HEK293 (cell line): ENCODE data around the gene SLC16A13.

Source experiments
- CTCF ChIA-PET: fragments of 350-600 bp; formaldehyde crosslinking; extraction: SDS; loops from one replicate; lab custom pipeline; 2021; ENCODE audit warnings: antibody characterized with exemption; lab: Yijun Ruan, JAX
- POLR2A ChIA-PET: fragments of 300-600 bp; formaldehyde crosslinking; extraction: SDS; loops from one replicate; lab custom pipeline; 2020; ENCODE audit warnings: antibody characterized with exemption, inconsistent platforms; lab: Yijun Ruan, JAX
- H3K27ac ChIP-seq: fragments of 200-500 bp; sonication (Bioruptor generic); 2 replicates; pipeline ENCODE4 v1.5.1; 2014; ENCODE audit warnings: low read depth, low read length, control low read depth, inconsistent platforms; ENCODE audit errors: extremely low read depth
- H3K36me3 ChIP-seq, 2 experiments: fragments of 200-500 bp in 1 of 2; sonication (Bioruptor generic) in 1 of 2; 1 replicate in 1 of 2; 2 replicates in 1 of 2; pipeline ENCODE4 v1.5.1; 2014 to 2017; ENCODE audit warnings: inconsistent platforms in 2 of 2, low read length in 2 of 2; ENCODE audit not compliant: control insufficient read depth in 2 of 2, insufficient read depth in 1 of 2
- H3K4me1 ChIP-seq: fragments of 200-500 bp; sonication (Bioruptor generic); 2 replicates; pipeline ENCODE4 v1.5.1; 2014; ENCODE audit warnings: mild to moderate bottlenecking, low read length, inconsistent platforms; ENCODE audit not compliant: control insufficient read depth, insufficient read depth
- H3K4me3 ChIP-seq: 2 replicates; pipeline ENCODE4 v1.5.1; 2011; ENCODE audit warnings: low read depth, mild to moderate bottlenecking, control low read depth, low read length, moderate library complexity
- H3K9me3 ChIP-seq: fragments of 200-500 bp; sonication (Bioruptor generic); 2 replicates; pipeline ENCODE4 v1.5.1; 2014; ENCODE audit warnings: low read depth, low read length, inconsistent platforms; ENCODE audit not compliant: control insufficient read depth, insufficient read depth
- EGR2 ChIP-seq: fragments of 450-650 bp; formaldehyde crosslinking; IDR thresholded peaks from 2 replicates; pipeline ENCODE4 v1.5.1; 2016; ENCODE audit warnings: low read depth, missing biosample characterization, missing genetic modification characterization
- INSM2 ChIP-seq: fragments of 450-650 bp; formaldehyde crosslinking; IDR thresholded peaks from 2 replicates; pipeline ENCODE4 v1.5.1; 2016; ENCODE audit warnings: missing biosample characterization, missing genetic modification characterization
- PRDM4 ChIP-seq: fragments of 450-650 bp; formaldehyde crosslinking; IDR thresholded peaks from 2 replicates; pipeline ENCODE4 v1.5.1; 2017; ENCODE audit warnings: missing biosample characterization, missing genetic modification characterization
- REST ChIP-seq: fragments of 450-650 bp; formaldehyde crosslinking; IDR thresholded peaks from 2 replicates; pipeline ENCODE4 v1.5.1; 2016; ENCODE audit warnings: missing biosample characterization, missing genetic modification characterization
- ZEB2 ChIP-seq: fragments of 450-650 bp; formaldehyde crosslinking; IDR thresholded peaks from 2 replicates; pipeline ENCODE4 v1.5.1; 2016; ENCODE audit warnings: missing biosample characterization, missing genetic modification characterization
- ZNF23 ChIP-seq: fragments of 450-650 bp; formaldehyde crosslinking; IDR thresholded peaks from 2 replicates; pipeline ENCODE4 v1.5.1; 2016; ENCODE audit warnings: missing biosample characterization, missing genetic modification characterization, borderline replicate concordance
- ZNF555 ChIP-seq: fragments of 450-650 bp; formaldehyde crosslinking; conservative IDR thresholded peaks from 2 replicates; pipeline ENCODE4 v1.5.1; 2017; ENCODE audit warnings: missing biosample characterization, mild to moderate bottlenecking, missing genetic modification characterization, inconsistent platforms
- ZNF596 ChIP-seq: fragments of 450-650 bp; IDR thresholded peaks from 2 replicates; pipeline ENCODE4 v1.5.0; 2018; ENCODE audit warnings: missing biosample characterization, mild to moderate bottlenecking, missing genetic modification characterization, moderate library complexity
- TF ChIP-seq, protein P1 (sequence below): fragments of 450-650 bp; formaldehyde crosslinking; IDR thresholded peaks from 2 replicates; pipeline ENCODE4 v1.5.1; 2016; ENCODE audit warnings: missing biosample characterization, missing genetic modification characterization
- TF ChIP-seq, protein P2 (sequence below): fragments of 450-650 bp; formaldehyde crosslinking; IDR thresholded peaks from 2 replicates; pipeline ENCODE4 v1.5.1; 2016; ENCODE audit warnings: missing biosample characterization, missing genetic modification characterization
- TF ChIP-seq, protein P3 (sequence below): fragments of 450-650 bp; formaldehyde crosslinking; IDR thresholded peaks from 2 replicates; pipeline ENCODE4 v1.5.1; 2016; ENCODE audit warnings: missing biosample characterization, missing genetic modification characterization, borderline replicate concordance

The SLC16A13 gene

GRCh38 chr17:7080456-7081041, 44.7 kb downstream of the SLC16A13 start:
- CTCF ChIA-PET, result interaction anchor here (0.5 to 1.9 kb wide), 2 partner anchors 28 to 342 kb away, joined by 3 to 7 read pairs; no protein-coding TSS in a partner anchor
- Histone ChIP-seq H3K9me3 (no peaks in the 10 kb centered on the region), H3K4me1 (no peaks in the 10 kb centered on the region), H3K36me3 (no peaks in the 10 kb centered on the region), H3K27ac (no peak overlapping the region), H3K4me3 (no peak overlapping the region)
- POLR2A ChIA-PET, result interaction anchor here (0.8 kb wide), 1 partner anchor 21 kb away, joined by 3 read pairs; no protein-coding TSS in a partner anchor
- TF ChIP-seq, protein P1, sequence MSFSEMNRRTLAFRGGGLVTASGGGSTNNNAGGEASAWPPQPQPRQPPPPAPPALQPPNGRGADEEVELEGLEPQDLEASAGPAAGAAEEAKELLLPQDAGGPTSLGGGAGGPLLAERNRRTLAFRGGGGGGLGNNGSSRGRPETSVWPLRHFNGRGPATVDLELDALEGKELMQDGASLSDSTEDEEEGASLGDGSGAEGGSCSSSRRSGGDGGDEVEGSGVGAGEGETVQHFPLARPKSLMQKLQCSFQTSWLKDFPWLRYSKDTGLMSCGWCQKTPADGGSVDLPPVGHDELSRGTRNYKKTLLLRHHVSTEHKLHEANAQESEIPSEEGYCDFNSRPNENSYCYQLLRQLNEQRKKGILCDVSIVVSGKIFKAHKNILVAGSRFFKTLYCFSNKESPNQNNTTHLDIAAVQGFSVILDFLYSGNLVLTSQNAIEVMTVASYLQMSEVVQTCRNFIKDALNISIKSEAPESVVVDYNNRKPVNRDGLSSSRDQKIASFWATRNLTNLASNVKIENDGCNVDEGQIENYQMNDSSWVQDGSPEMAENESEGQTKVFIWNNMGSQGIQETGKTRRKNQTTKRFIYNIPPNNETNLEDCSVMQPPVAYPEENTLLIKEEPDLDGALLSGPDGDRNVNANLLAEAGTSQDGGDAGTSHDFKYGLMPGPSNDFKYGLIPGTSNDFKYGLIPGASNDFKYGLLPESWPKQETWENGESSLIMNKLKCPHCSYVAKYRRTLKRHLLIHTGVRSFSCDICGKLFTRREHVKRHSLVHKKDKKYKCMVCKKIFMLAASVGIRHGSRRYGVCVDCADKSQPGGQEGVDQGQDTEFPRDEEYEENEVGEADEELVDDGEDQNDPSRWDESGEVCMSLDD, result no peak
- TF ChIP-seq PRDM4 (tag by site-specific recombination), result no peak
- TF ChIP-seq EGR2 (tag by site-specific recombination), result no peak
- no peak for TF ChIP-seq ZNF555 (tag by site-specific recombination)
- TF ChIP-seq, protein P2, sequence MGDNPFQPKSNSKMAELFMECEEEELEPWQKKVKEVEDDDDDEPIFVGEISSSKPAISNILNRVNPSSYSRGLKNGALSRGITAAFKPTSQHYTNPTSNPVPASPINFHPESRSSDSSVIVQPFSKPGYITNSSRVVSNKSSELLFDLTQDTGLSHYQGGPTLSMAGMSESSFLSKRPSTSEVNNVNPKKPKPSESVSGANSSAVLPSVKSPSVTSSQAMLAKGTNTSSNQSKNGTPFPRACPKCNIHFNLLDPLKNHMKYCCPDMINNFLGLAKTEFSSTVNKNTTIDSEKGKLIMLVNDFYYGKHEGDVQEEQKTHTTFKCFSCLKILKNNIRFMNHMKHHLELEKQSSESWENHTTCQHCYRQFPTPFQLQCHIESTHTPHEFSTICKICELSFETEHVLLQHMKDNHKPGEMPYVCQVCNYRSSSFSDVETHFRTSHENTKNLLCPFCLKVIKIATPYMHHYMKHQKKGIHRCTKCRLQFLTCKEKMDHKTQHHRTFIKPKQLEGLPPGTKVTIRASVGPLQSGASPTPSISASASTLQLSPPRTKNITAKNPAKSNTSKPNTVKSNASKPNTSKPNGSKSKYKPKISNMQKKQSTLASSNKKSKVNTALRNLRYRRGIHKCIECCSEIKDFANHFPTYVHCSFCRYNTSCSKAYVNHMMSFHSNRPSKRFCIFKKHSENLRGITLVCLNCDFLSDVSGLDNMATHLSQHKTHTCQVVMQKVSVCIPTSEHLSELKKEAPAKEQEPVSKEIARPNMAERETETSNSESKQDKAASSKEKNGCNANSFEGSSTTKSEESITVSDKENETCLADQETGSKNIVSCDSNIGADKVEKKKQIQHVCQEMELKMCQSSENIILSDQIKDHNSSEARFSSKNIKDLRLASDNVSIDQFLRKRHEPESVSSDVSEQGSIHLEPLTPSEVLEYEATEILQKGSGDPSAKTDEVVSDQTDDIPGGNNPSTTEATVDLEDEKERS (tag by site-specific recombination), result no peak
- TF ChIP-seq ZEB2 (tag by site-specific recombination), result no peak
- TF ChIP-seq ZNF596, result no peak
- no peak for TF ChIP-seq INSM2 (tag by site-specific recombination)
- no peak for TF ChIP-seq ZNF23 (tag by site-specific recombination)
- TF ChIP-seq, all 188 proteins: peak for 0

DNA sequence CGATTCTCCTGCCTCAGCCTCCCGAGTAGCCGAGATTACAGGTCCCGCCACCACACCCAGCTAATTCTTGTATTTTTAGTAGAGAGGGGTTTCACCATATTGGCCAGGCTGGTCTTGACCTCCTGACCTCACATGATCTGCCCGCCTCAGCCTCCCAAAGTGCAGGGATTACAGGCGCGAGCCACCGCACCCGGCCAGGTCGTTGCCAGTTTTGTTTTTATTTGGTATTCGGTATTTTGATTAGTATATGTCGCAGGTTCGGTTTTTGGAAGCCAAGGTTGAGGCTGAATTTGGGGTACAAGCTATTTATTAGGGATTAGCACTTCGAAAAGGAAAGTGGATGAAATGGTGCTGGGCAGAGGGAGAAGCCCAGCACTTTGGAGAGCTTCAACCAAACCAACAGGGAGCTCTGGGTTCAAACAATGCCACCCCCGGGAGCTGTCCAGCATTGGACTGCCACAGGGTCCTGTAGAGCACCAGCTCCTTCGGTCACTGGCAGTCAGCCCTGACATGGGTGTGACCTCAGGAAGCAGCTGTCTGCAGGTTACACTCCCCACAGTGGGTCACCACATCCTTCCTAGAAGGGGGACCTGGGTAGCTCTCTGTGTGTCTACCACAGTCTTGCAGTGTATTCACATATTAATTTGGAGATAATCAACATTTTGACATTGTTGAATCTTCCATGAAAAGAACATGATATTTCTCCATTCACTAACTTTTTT, 45.7 kb downstream of the SLC16A13 start:
- Histone ChIP-seq H3K9me3 (no peaks in the 10 kb centered on the region), H3K36me3 (no peaks in the 10 kb centered on the region), H3K27ac (no peak overlapping the region), H3K4me1 (no peaks in the 10 kb centered on the region), H3K4me3 (no peak overlapping the region)
- ChIA-PET POLR2A (interaction anchor here (0.8 kb wide), 1 partner anchor 20 kb away, joined by 3 read pairs; no protein-coding TSS in a partner anchor), CTCF (interaction anchor here (0.7 to 1.9 kb wide), 4 partner anchors 17 to 55 kb away, joined by 3 to 7 read pairs (median 3); no protein-coding TSS in a partner anchor)
- TF ChIP-seq, protein P3, sequence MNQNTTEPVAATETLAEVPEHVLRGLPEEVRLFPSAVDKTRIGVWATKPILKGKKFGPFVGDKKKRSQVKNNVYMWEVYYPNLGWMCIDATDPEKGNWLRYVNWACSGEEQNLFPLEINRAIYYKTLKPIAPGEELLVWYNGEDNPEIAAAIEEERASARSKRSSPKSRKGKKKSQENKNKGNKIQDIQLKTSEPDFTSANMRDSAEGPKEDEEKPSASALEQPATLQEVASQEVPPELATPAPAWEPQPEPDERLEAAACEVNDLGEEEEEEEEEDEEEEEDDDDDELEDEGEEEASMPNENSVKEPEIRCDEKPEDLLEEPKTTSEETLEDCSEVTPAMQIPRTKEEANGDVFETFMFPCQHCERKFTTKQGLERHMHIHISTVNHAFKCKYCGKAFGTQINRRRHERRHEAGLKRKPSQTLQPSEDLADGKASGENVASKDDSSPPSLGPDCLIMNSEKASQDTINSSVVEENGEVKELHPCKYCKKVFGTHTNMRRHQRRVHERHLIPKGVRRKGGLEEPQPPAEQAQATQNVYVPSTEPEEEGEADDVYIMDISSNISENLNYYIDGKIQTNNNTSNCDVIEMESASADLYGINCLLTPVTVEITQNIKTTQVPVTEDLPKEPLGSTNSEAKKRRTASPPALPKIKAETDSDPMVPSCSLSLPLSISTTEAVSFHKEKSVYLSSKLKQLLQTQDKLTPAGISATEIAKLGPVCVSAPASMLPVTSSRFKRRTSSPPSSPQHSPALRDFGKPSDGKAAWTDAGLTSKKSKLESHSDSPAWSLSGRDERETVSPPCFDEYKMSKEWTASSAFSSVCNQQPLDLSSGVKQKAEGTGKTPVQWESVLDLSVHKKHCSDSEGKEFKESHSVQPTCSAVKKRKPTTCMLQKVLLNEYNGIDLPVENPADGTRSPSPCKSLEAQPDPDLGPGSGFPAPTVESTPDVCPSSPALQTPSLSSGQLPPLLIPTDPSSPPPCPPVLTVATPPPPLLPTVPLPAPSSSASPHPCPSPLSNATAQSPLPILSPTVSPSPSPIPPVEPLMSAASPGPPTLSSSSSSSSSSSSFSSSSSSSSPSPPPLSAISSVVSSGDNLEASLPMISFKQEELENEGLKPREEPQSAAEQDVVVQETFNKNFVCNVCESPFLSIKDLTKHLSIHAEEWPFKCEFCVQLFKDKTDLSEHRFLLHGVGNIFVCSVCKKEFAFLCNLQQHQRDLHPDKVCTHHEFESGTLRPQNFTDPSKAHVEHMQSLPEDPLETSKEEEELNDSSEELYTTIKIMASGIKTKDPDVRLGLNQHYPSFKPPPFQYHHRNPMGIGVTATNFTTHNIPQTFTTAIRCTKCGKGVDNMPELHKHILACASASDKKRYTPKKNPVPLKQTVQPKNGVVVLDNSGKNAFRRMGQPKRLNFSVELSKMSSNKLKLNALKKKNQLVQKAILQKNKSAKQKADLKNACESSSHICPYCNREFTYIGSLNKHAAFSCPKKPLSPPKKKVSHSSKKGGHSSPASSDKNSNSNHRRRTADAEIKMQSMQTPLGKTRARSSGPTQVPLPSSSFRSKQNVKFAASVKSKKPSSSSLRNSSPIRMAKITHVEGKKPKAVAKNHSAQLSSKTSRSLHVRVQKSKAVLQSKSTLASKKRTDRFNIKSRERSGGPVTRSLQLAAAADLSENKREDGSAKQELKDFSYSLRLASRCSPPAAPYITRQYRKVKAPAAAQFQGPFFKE (tag by site-specific recombination), result no peak
- peak; percentile 90 for TF ChIP-seq REST (tag by site-specific recombination)
